ENCODE data around the gene SPATA21. TPM values are rescaled to one million over a fixed set of nuclear protein-coding genes. Genes with fewer than 3 reads are reported as not detected.

The SPATA21 gene
- total RNA-seq, 1 experiment from 2014 or later = not detected

DNA sequence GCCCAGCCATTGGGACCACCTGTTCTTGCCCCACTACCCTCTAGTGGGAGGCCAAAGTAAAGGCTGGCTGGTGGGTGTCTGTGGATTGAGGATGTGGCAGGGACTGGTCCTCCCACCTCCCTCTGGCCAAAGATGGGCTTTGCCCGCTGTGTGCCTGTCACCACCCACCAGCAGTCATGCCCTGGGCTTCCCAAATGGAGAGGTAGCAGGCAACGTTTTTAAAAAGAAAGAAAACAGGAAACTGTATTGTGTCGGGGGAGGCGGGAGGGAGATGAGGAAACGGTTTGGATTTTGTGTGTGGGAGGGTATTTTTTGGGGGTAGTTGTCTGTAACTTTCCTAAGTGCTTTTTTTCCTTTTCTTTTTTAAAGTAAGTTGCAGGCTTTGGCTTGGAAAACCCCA lies 40.1 kb downstream of the SPATA21 start:
- H3K9me3 ChIP-seq (ENCODE audit: low read length) = no peaks in the 10 kb centered on the region
- TF ChIP-seq EZH2 (IDR thresholded peaks at IDR 0.05; ENCODE audit: low read length, unreplicated experiment) = no peak
- TF ChIP-seq EZH2phosphoT487 (IDR thresholded peaks at IDR 0.05; ENCODE audit: borderline replicate concordance, low read length) = no peak
- TF ChIP-seq, protein P1, sequence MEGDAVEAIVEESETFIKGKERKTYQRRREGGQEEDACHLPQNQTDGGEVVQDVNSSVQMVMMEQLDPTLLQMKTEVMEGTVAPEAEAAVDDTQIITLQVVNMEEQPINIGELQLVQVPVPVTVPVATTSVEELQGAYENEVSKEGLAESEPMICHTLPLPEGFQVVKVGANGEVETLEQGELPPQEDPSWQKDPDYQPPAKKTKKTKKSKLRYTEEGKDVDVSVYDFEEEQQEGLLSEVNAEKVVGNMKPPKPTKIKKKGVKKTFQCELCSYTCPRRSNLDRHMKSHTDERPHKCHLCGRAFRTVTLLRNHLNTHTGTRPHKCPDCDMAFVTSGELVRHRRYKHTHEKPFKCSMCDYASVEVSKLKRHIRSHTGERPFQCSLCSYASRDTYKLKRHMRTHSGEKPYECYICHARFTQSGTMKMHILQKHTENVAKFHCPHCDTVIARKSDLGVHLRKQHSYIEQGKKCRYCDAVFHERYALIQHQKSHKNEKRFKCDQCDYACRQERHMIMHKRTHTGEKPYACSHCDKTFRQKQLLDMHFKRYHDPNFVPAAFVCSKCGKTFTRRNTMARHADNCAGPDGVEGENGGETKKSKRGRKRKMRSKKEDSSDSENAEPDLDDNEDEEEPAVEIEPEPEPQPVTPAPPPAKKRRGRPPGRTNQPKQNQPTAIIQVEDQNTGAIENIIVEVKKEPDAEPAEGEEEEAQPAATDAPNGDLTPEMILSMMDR (conservative IDR thresholded peaks at IDR 0.05; ENCODE audit: low read depth, low read length) = no peak
- no peaks in the 10 kb centered on the region for H3F3A ChIP-seq (ENCODE audit: low read length, unreplicated experiment)
- no peaks in the 10 kb centered on the region for H3K9me2 ChIP-seq (replicated peaks; ENCODE audit: low read length)
- ATAC-seq (no peak), DNase-seq (no peak)
- intact Hi-C loops (cut with micrococcal nuclease) = no loop called here
- no peak overlapping the region for H3K4me2 ChIP-seq (ENCODE audit: low read length)
- POLR2A ChIA-PET (ENCODE audit: unreplicated experiment) = no interaction called here
- H4K20me1 ChIP-seq (ENCODE audit: low read length) = peaks cover 19% of the 10 kb centered on the region
- no peak overlapping the region for H2AFZ ChIP-seq (ENCODE audit: low read length)
- CTCF ChIA-PET = no interaction called here
- H3K79me2 ChIP-seq (ENCODE audit: low read length) = peaks cover 19% of the 10 kb centered on the region
- no peak overlapping the region for H3K27ac ChIP-seq (ENCODE audit: low read length)
- no peak overlapping the region for H3K4me3 ChIP-seq (ENCODE audit: low read length)
- H3K36me3 ChIP-seq (ENCODE audit: low read depth, low read length) = peaks cover 36% of the 10 kb centered on the region
- no peaks in the 10 kb centered on the region for H3K27me3 ChIP-seq (ENCODE audit: low read length)
- H3K4me1 ChIP-seq (ENCODE audit: insufficient read depth, low read length) = no peaks in the 10 kb centered on the region
- H3K9ac ChIP-seq (ENCODE audit: low read length) = no peak overlapping the region
- no TSS peak for BruUV-seq (replicated peaks)

DNA sequence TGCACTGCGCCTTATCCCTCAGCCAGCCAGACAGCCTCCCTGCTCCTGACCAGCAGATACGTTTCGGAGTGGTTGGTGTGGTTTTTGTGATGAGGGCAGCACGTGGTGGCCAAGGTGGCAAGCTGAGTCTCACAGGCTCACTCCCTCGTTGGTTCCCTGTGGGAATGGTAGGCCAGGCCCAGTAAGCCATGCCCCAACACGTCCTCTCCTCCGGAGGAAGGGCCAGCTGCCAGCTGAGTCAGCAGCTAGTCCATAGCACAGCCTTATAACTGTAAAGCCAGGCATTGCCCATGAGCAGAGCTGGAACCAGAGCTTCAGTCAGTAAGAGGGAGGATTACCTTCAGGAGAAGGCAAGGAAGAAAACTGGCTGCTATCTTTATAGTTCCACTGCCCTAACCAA lies 40.6 kb downstream of the SPATA21 start:
- Histone ChIP-seq H3K4me3 (ENCODE audit: low read length) (no peak overlapping the region), H3K9ac (ENCODE audit: low read length) (no peak overlapping the region), H3K27me3 (ENCODE audit: low read length) (no peaks in the 10 kb centered on the region), H3K4me2 (ENCODE audit: low read length) (no peak overlapping the region), H3K9me3 (ENCODE audit: low read length) (no peaks in the 10 kb centered on the region), H3K27ac (ENCODE audit: low read length) (no peak overlapping the region), H3F3A (ENCODE audit: low read length, unreplicated experiment) (no peaks in the 10 kb centered on the region), H2AFZ (ENCODE audit: low read length) (no peak overlapping the region), H3K79me2 (ENCODE audit: low read length) (peaks cover 24% of the 10 kb centered on the region), H3K36me3 (ENCODE audit: low read depth, low read length) (peaks cover 38% of the 10 kb centered on the region), H4K20me1 (ENCODE audit: low read length) (peaks cover 25% of the 10 kb centered on the region), H3K4me1 (ENCODE audit: insufficient read depth, low read length) (no peaks in the 10 kb centered on the region), H3K9me2 (replicated peaks; ENCODE audit: low read length) (no peaks in the 10 kb centered on the region)
- DNase-seq (peak; percentile 28), ATAC-seq (peak; percentile 84)
- ChIA-PET CTCF (interaction anchor here (0.6 kb wide), 1 partner anchor 29 kb away, joined by 3 read pairs; no protein-coding TSS in a partner anchor), POLR2A (ENCODE audit: unreplicated experiment) (no interaction called here)
- intact Hi-C loops (cut with micrococcal nuclease) = no loop called here
- BruUV-seq (replicated peaks) = no TSS peak
- TF ChIP-seq EZH2 (IDR thresholded peaks at IDR 0.05; ENCODE audit: low read length, unreplicated experiment) = no peak
- TF ChIP-seq, protein P1 (conservative IDR thresholded peaks at IDR 0.05; ENCODE audit: low read depth, low read length) = no peak

DNA sequence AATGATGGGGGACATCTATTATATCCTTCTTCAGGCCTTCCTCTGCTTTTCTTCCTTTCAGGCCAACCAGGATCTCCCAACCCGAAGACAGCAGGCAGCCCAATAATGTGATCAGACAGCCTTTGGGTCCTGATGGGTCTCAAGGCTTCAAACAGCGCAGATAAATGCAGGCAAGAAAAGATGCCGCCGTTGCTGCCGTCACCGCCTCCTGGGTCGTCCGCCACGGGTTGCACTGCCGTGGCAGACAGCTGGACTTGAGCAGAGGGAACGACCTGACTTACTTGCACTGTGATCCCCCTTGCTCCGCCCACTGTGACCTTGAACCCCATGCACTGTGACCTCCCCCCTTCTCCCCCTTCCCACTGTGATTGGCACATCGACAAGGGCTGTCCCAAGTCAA lies 42.2 kb downstream of the SPATA21 start:
- peaks cover 41% of the 10 kb centered on the region for H4K20me1 ChIP-seq (ENCODE audit: low read length)
- intact Hi-C loops (cut with micrococcal nuclease) = no loop called here
- H3K27ac ChIP-seq (ENCODE audit: low read length) = no peak overlapping the region
- H3K4me2 ChIP-seq (ENCODE audit: low read length) = no peak overlapping the region
- H3K4me3 ChIP-seq (ENCODE audit: low read length) = no peak overlapping the region
- TF ChIP-seq, protein P1 (conservative IDR thresholded peaks at IDR 0.05; ENCODE audit: low read depth, low read length) = no peak
- TF ChIP-seq EZH2phosphoT487 (IDR thresholded peaks at IDR 0.05; ENCODE audit: borderline replicate concordance, low read length) (no peak), EZH2 (IDR thresholded peaks at IDR 0.05; ENCODE audit: low read length, unreplicated experiment) (no peak)
- peaks cover 43% of the 10 kb centered on the region for H3K36me3 ChIP-seq (ENCODE audit: low read depth, low read length)
- no peaks in the 10 kb centered on the region for H3K27me3 ChIP-seq (ENCODE audit: low read length)
- H3K9ac ChIP-seq (ENCODE audit: low read length) = no peak overlapping the region
- H3F3A ChIP-seq (ENCODE audit: low read length, unreplicated experiment) = no peaks in the 10 kb centered on the region
- ChIA-PET POLR2A (ENCODE audit: unreplicated experiment) (no interaction called here), CTCF (no interaction called here)
- no peaks in the 10 kb centered on the region for H3K4me1 ChIP-seq (ENCODE audit: insufficient read depth, low read length)
- no TSS peak for BruUV-seq (replicated peaks)
- DNase-seq = no peak
- H2AFZ ChIP-seq (ENCODE audit: low read length) = no peak overlapping the region
- H3K79me2 ChIP-seq (ENCODE audit: low read length) = peaks cover 41% of the 10 kb centered on the region
- H3K9me2 ChIP-seq (replicated peaks; ENCODE audit: low read length) = no peaks in the 10 kb centered on the region
- H3K9me3 ChIP-seq (ENCODE audit: low read length) = no peaks in the 10 kb centered on the region
- no peak for ATAC-seq

Data from PC-3 (cell line).